Stimulated activated naive CD8-positive, alpha-beta T cell treated with anti-CD3 and anti-CD28 coated beads, Interleukin-15, Interleukin-2, amounts not matched to agents 100 U/mL and 50 U/mL, for 24 hours (primary cell): Measurements from ENCODE around the gene EFCAB11.

ENCODE experiments used
- ATAC-seq: fragments of 150-1000 bp; cut with Tn5 transposase; one replicate; pipeline ENCODE4 v1.10.0; 2021
- DNase-seq: peaks from one replicate; pipeline ENCODE4 v3.0.0; 2021

EFCAB11 gene

GRCh38 chr14:89956661-89957009, 2.1 kb upstream of the EFCAB11 start:
- DNase-seq (no peak), ATAC-seq (no peak)

- peak; percentile 98 for DNase-seq
- ATAC-seq: peak; percentile 71
These were observed 1.5 kb upstream of the EFCAB11 start, which contains the start of gene TDP1 for GRCh38 chr14:89955745-89956660. Gene TDP1, plus strand, starts transcription at chr14:89955927. Its CDS starts 7,188 bp downstream, at chr14:89963115.

- ATAC-seq: no peak
- DNase-seq: no peak
These were observed 653 bp upstream of the EFCAB11 start for GRCh38 chr14:89955022-89955744.

DNA sequence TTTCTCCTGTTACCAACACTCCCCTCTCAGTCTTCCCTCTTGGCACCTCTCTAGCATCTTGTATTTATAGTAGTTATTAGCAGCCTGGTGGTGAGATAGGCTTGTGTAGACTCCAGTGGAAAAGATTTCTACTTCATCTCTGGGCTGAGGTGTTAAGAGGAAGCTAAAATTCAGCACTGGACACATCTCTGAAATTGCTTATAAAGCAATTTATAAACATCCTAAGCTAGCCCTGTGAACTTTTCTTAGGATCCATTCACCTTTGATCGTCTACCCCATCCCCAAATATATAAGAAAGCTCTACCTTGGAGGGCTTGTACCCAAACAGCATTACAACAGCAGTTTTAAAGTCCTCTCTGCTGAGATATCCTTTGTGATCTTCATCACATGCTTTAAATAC, 928 bp downstream of the EFCAB11 start:
- ATAC-seq (no peak), DNase-seq (no peak)

GRCh38 chr14:89952576-89952975, 2.0 kb downstream of the EFCAB11 start:
- ATAC-seq: no peak

DNA sequence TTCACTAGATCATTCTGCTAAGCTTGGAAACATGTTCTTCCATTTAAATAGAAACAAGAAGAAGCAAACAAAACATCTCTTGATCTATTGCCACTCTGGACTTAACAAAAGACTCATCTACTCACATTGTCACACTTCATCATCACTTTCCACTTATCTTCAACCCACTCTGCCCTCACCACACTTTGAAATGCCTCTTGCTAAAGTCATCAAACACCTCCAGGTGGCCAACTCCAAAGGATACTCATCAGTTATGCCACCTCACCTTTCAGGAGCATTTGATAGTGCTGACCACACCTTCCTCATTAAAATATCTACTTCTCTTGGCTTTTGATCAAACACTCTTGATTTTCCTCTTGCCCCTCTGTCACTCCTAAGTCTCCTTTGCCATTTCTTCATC, 7.2 kb downstream of the EFCAB11 start:
- DNase-seq (no peak), ATAC-seq (peak; percentile 57)

More at GRCh38 chr14:89952576-89952975, 2.0 kb downstream of the EFCAB11 start:
- no peak for DNase-seq

DNA sequence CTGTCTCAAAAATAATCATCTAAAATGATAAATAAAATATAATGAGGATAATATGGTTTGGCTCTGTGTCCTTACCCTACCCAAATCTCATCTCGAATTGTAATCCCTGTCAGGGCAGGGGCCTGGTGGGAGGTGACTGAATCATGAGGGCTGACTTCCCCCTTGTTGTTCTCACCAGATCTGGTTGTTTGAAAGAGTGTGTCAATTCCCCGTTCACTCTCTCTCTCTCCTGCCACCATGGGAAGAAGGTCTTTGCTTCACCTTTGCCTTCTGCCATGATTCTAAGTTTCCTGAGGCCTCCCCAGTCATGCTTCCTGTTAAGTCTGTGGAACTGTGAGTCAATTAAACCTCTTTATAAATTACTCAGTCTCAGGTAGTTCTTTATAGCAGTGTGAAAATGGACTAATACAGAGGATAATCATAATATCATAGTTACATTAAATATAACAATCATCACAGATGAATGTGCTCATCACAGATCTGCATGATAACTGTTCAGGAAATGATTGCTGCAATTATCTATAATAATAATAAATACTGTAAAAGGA, 12.6 kb downstream of the EFCAB11 start:
- ATAC-seq (peak; percentile 57), DNase-seq (no peak)

DNA sequence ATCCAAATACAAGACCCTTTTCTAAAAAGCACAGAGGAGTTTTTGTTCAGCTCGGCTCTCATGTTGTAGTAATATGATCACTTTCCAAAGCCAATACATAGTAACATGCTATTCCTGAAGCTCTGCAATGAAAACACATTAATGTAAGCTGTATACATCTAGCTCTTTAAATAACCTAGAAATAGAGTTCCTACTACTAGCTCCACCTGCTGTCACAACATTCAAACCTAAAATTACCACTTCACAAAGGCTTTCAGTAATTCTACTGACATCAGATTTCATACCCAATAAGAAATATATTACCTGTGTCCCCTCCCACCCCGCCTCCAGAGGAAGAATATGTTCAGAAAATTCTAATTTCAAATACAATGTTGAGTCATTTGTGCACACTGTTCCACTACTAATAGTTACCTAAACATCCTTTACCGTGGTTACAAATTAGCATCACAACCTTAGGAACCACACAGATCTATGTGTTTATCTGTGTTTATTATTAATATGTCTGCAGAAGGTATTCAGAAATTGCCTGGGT, 17.8 kb downstream of the EFCAB11 start:
- ATAC-seq: no peak
- no peak for DNase-seq

- DNase-seq (no peak), ATAC-seq (no peak)
These were observed 21.5 kb downstream of the EFCAB11 start for GRCh38 chr14:89933002-89933401.

DNA sequence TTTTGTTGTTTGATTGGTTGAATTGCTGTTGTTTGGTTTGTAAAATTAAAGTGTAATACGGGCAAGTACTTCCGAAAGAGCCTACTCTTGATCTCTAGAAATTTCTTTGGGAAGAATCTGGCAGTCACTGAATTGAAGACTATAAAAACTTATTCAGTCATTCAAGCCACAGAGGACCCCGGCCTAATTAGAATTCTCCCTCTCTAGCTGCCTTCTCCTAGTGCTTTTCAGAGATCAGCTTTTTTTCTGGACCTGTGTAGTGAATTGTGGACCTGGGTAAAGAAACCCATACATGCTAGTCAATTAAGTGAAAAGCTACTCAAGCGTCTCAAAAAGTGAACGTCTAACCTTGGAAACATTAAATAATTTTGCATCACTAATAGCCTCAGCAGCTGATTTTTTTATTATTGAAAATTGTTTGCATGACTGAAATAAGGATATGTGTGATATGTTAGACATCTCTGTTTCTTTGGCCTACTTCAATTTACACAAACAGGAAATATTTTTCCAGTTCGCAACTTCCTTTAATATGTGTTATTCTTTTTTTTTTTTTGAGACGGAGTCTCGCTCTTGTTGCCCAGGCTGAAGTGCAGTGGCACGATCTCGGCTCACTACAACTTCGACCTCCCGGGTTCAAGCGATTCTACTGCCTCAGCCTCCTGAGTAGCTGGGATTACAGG, 27.2 kb downstream of the EFCAB11 start:
- DNase-seq (no peak), ATAC-seq (no peak)

DNA sequence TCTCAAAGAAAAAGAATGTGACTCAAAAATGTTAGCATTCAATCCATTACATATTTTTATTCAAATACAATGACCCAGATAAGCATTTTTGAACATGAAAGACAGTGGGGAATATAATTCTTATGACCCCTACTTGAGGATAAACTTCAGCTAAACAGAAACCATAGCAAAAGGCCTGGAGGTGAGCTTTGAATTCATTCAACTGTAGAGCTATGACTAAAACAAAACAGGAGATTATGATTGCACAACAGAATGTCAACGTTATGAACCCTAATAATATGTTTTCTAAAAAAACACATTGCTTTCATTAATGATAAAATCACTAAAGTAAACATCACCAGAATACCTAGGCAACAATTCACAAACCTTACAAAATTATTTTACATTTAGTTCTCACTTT, 27.8 kb downstream of the EFCAB11 start:
- ATAC-seq (no peak), DNase-seq (no peak)

GRCh38 chr14:89924268-89924667, 30.3 kb downstream of the EFCAB11 start:
- DNase-seq: no peak
- ATAC-seq: no peak

- ATAC-seq: peak; percentile 61
- no peak for DNase-seq
These were observed 32.3 kb downstream of the EFCAB11 start for GRCh38 chr14:89922031-89922907.

DNA sequence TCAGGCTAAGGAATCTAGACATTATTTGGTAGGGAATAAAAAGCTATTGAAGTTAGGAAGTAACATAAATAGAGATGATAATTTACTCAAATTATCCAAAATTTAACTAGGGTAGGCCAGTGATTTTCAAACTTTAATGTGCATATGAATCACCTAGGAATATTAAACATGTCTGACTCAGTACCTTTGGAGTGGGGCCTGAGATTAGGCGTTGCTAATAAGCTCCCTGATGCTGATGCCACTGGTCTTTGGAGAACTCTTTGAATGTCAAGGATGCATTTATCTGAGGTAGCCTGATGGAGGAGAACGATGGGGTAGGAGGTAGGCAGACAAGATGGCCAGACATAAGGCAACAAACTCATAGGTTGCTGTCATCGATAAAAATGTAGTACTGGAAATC, 33.2 kb downstream of the EFCAB11 start:
- ATAC-seq (no peak), DNase-seq (no peak)

DNA sequence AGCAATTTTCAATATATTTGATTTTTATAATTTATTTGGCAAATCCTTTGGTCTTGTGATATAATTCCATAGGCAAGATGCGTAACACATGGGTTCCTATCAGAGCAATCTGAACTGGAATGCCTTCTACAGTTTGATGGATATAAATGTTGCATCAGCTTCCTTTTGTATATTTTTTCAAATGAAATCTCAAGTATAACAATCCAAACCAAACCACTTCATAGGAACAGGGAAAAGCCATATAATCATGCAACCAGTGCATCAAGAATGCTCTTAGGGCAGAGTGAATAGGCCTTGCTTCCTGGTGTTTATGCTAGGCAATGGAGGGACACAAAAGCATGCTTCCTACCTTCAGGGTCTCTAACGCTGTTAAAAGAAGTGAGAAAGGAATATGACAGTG, 34.5 kb downstream of the EFCAB11 start:
- ATAC-seq (no peak), DNase-seq (no peak)

DNA sequence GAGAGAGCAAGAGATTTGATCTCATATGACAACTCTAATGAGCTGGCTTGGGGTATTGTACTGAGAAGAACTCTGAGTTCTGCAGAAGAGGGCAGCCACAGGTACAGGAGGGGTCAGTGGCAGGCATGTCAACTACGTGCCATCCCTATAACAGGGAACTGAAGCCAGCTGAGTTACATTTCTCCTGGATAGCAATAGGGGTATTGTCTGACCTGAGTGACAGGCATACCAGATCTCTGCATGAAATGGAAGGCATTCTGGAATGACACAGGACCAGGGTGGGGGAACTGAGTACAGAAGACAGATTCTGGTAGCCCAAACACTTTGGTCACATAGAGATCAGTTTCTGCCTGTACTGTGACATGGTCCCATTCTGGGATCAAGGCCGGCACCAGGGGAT, 35.8 kb downstream of the EFCAB11 start:
- ATAC-seq (no peak), DNase-seq (no peak)

- no peak for ATAC-seq
- peak; percentile 61 for DNase-seq
These were observed 39.2 kb downstream of the EFCAB11 start for GRCh38 chr14:89915114-89915878.

DNA sequence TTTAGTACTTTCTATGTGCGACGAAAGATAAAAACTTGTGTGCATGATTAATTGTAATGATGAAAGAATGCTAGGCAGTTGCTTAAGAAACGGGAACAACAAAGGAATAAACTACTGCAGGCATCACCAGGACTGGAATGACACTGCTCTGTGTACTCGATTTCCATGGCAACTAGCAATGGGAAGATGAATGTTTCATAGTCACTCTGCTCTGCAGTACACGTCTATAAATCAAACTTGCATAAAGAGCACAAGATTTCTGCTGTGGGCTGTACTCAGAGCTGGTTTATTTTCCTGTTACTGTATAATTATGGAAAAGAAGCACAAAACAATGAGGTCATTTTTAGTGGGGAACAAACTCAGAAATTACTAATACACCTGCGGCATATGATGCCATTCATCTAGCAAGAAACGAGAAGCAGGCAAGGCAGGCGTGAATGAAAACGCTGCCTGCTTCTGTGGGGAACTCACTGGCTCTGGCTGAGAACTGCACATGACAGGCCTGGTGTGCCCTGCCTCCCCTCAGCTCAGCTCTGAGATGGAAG, 41.8 kb downstream of the EFCAB11 start:
- no peak for DNase-seq
- no peak for ATAC-seq

DNA sequence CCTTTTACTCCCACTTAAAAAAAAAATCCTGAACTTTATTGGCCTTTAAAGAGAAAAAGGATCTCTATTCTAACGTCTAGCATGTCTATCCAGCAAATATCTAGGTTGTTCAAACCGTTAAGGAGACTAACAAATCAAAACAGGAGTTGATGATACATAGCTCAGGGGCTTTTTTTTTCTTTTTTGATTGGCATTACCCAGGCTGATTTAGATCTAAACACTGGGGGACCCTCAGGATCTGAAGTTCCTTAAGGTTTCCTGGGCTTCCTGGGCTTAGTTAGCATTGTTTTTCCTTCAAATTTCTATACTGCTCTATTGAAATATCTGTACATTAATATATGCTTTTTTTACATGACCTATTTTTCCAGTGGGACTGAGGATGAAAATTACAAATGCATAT, 42.3 kb downstream of the EFCAB11 start:
- ATAC-seq (no peak), DNase-seq (no peak)
